Measurements from ENCODE around the gene FAM50A.
A peak's percentile ranks its signal among the peaks of the same experiment; 100 is the strongest.
"Not testable (repeated sequence)": the region's sequence is repeated elsewhere in the genome, so short reads cannot be mapped to it uniquely, and the experiment has no call there.

Gene FAM50A, protein sequence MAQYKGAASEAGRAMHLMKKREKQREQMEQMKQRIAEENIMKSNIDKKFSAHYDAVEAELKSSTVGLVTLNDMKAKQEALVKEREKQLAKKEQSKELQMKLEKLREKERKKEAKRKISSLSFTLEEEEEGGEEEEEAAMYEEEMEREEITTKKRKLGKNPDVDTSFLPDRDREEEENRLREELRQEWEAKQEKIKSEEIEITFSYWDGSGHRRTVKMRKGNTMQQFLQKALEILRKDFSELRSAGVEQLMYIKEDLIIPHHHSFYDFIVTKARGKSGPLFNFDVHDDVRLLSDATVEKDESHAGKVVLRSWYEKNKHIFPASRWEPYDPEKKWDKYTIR

DNA sequence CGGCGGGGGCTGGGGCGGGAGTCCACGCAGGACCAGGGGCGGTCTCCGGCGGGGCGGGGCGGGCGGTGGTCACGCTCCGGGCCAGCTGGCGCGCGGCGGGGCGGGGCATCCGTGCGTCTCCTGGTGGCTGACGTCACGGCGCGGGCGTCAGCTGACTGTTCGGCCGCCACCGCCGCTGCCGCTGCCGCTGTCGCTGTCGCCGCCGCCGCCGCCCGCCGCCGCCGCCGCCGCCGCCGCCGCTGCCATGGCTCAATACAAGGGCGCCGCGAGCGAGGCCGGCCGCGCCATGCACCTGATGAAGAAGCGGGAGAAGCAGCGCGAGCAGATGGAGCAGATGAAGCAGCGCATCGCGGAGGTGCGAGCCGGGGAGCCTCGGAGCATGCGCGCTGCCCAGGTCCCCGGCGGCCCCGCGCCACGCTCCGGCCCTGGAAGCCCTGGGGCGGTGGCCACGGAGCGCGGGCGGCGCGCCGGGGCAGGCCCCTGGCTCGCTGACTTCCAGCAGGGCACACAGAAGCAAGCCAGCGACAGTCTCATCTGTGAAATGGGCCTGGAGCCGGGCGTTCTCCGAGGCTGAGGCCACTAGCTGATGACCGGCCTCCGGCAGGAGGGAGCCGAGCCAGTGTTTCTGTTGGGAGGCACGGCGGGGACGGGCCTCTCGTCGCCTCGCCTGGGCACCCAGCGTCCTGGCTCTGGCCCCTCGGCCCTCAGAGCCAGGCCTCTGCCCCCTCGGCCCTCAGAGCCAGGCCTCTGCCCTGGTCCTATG lies at the start of gene FAM50A:
Gene FAM50A, plus strand, starts transcription at position 150 of the 763 bp plus-strand sequence. Its CDS starts 95 bp downstream, at position 245.
- peaks cover 10% of the 10 kb centered on the region for H3K4me1 ChIP-seq (ENCODE audit: insufficient read depth, low read length)
- peak within 1 kb of the TSS; percentile 41 to 47 for H3K4me3 ChIP-seq (ENCODE audit: low read depth in 1 of 2, low read length in 2 of 2)
- peaks cover 0 to 5% of the 10 kb centered on the region in 2 donors for H3K27me3 ChIP-seq (ENCODE audit: control insufficient read depth in 1 of 2, insufficient read depth in 2 of 2, low read length in 2 of 2)
- no peaks in the 10 kb centered on the region for H3K9me3 ChIP-seq (ENCODE audit: low read length)
- H3K36me3 ChIP-seq (ENCODE audit: insufficient read depth, low read length), result peaks cover 31% of the 10 kb centered on the region
- H3K9ac ChIP-seq (ENCODE audit: low read length), result peak within 1 kb of the TSS; percentile 39
- H3K27ac ChIP-seq (ENCODE audit: low read depth, low read length), result peak within 1 kb of the TSS; percentile 63

DNA sequence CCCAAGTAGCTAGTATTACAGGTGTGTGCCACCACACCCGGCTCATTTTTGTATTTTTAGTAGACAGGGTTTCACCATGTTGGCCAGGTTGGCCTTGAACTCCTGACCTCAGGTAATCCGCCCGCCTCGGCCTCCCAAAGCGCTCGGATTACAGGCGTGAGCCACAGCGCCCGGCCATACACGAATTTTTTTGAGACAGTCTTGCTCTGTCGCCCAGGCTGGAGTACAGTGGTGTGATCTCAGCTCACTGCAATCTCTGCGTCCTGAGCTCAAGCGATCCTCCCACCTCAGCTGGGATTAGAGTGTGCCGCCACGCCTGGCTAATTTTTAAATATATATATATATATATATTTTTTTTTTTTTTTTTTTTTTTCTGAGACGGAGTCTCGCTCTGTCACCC lies 47.6 kb upstream of the FAM50A start:
- H3K9ac ChIP-seq (ENCODE audit: low read length); H3K9me3 ChIP-seq (ENCODE audit: low read length); H3K27ac ChIP-seq (ENCODE audit: low read depth, low read length); H3K27me3 ChIP-seq (ENCODE audit: control insufficient read depth in 1 of 2, insufficient read depth in 2 of 2, low read length in 2 of 2); H3K4me3 ChIP-seq (ENCODE audit: low read depth in 1 of 2, low read length in 2 of 2): not testable (repeated sequence)
- Histone ChIP-seq H3K36me3 (ENCODE audit: insufficient read depth, low read length) (peaks cover 13% of the 10 kb centered on the region), H3K4me1 (ENCODE audit: insufficient read depth, low read length) (peaks cover 13% of the 10 kb centered on the region)

- Histone ChIP-seq H3K9ac (ENCODE audit: low read length) (peak overlapping the region; percentile 42), H3K4me3 (ENCODE audit: low read depth in 1 of 2, low read length in 2 of 2) (peak overlapping the region; percentile 58 to 68), H3K27me3 (ENCODE audit: control insufficient read depth in 1 of 2, insufficient read depth in 2 of 2, low read length in 2 of 2) (peaks cover 0 to 3% of the 10 kb centered on the region in 2 donors), H3K27ac (ENCODE audit: low read depth, low read length) (peak overlapping the region; percentile 90), H3K9me3 (ENCODE audit: low read length) (no peaks in the 10 kb centered on the region), H3K4me1 (ENCODE audit: insufficient read depth, low read length) (peaks cover 13% of the 10 kb centered on the region), H3K36me3 (ENCODE audit: insufficient read depth, low read length) (peaks cover 13% of the 10 kb centered on the region)
These were observed 46.7 kb upstream of the FAM50A start for GRCh38 chrX:154396973-154397887.

DNA sequence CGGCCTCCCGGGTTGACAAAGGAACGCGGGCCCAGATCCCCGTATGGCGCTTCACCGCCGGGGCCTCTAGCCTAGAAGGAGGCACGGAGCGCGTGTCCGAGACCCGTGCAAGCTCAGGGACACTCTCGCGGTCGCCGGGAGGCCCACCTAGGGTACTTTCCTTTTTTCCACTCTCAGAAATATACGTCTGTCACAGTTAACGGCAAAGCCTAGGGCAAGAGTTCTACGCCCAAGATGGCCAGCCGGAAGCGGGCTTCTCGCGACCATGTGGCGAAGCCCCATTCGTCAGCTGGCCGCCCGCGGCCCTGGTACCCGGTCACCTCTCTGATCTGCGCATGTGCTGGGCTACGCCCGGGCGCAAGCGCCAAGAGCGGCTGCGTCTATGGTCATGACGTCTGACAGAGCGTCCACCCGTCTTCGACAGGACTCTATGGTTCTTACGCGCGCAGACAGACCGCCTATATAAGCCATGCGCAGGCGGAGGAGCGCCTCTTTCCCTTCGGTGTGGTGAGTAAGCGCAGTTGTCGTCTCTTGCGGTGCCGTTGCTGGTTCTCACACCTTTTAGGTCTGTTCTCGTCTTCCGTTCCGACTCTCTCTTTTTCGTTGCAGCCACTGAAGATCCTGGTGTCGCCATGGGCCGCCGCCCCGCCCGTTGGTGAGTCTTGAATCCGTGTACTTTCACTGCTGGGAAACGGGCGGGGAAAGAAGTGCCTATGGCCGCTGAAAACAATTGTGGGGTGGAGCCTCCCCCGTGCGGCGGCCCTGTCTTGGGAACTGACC lies 45.9 kb upstream of the FAM50A start, which contains the start of gene RPL10:
Gene RPL10, plus strand, starts transcription at position 490 of the 780 bp plus-strand sequence. Its CDS starts 143 bp downstream, at position 633.
- Histone ChIP-seq H3K36me3 (ENCODE audit: insufficient read depth, low read length) (peaks cover 13% of the 10 kb centered on the region), H3K27ac (ENCODE audit: low read depth, low read length) (peak within 1 kb of the TSS; percentile 90), H3K9ac (ENCODE audit: low read length) (peak within 1 kb of the TSS; percentile 90), H3K4me1 (ENCODE audit: insufficient read depth, low read length) (peaks cover 13% of the 10 kb centered on the region), H3K27me3 (ENCODE audit: control insufficient read depth in 1 of 2, insufficient read depth in 2 of 2, low read length in 2 of 2) (peaks cover 0 to 3% of the 10 kb centered on the region in 2 donors), H3K4me3 (ENCODE audit: low read depth in 1 of 2, low read length in 2 of 2) (peak within 1 kb of the TSS; percentile 76 to 77), H3K9me3 (ENCODE audit: low read length) (no peaks in the 10 kb centered on the region)

DNA sequence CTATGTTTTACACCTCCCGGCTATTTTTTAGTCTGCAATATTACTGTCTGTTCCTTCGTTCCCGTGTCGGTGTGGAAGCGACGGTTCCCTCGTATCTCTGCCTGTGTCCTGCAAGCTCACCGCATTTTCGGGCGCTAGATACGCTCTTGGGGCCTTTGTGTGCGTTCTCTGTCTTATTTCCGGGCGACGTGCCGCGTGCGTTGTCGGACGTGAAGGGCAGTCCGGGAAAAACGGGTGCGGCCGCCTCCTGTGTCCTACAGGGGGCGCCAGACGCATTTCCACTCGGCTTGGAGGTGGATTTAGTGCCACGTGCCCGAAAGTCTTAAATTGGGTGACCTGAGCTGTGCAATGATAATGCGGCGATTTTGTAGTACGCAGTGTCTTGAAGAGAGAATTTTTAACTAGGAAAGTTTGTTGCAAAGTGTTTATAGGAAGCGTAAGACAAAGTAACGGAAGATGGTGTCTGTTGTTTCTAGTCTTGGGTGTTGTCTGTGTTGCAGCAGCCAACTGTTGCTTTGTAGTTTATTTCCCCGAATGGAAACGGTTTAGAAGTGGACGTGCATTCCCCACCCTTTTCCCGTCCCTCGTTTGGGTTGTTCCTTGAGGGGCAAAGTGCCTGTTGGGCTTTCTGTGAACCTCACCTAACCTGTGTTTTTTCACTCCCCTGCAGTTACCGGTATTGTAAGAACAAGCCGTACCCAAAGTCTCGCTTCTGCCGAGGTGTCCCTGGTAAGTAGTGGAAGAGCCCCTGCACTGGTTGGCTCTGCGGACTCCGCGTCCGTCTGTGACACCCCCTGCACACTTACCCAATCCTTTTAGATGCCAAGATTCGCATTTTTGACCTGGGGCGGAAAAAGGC lies 45.0 kb upstream of the FAM50A start:
- Histone ChIP-seq H3K27ac (ENCODE audit: low read depth, low read length) (peak overlapping the region; percentile 86), H3K36me3 (ENCODE audit: insufficient read depth, low read length) (peaks cover 13% of the 10 kb centered on the region), H3K9ac (ENCODE audit: low read length) (peak overlapping the region; percentile 90), H3K27me3 (ENCODE audit: control insufficient read depth in 1 of 2, insufficient read depth in 2 of 2, low read length in 2 of 2) (peaks cover 0 to 3% of the 10 kb centered on the region in 2 donors), H3K9me3 (ENCODE audit: low read length) (no peaks in the 10 kb centered on the region), H3K4me3 (ENCODE audit: low read depth in 1 of 2, low read length in 2 of 2) (peak overlapping the region; percentile 76 to 77), H3K4me1 (ENCODE audit: insufficient read depth, low read length) (peaks cover 13% of the 10 kb centered on the region)

- peak overlapping the region; percentile 76 to 77 for H3K4me3 ChIP-seq (ENCODE audit: low read depth in 1 of 2, low read length in 2 of 2)
- peak overlapping the region; percentile 46 for H3K9ac ChIP-seq (ENCODE audit: low read length)
- H3K27ac ChIP-seq (ENCODE audit: low read depth, low read length), result peak overlapping the region; percentile 86
- H3K36me3 ChIP-seq (ENCODE audit: insufficient read depth, low read length), result peaks cover 13% of the 10 kb centered on the region
- H3K9me3 ChIP-seq (ENCODE audit: low read length), result no peaks in the 10 kb centered on the region
- H3K4me1 ChIP-seq (ENCODE audit: insufficient read depth, low read length), result peaks cover 13% of the 10 kb centered on the region
- peaks cover 0 to 8% of the 10 kb centered on the region in 2 donors for H3K27me3 ChIP-seq (ENCODE audit: control insufficient read depth in 1 of 2, insufficient read depth in 2 of 2, low read length in 2 of 2)
These were observed 44.2 kb upstream of the FAM50A start for GRCh38 chrX:154399527-154400368.

GRCh38 chrX:154400369-154400817 lies 43.5 kb upstream of the FAM50A start:
- not testable (repeated sequence) for H3K4me3 ChIP-seq (ENCODE audit: low read depth in 1 of 2, low read length in 2 of 2); H3K9ac ChIP-seq (ENCODE audit: low read length); H3K9me3 ChIP-seq (ENCODE audit: low read length); H3K27me3 ChIP-seq (ENCODE audit: control insufficient read depth in 1 of 2, insufficient read depth in 2 of 2, low read length in 2 of 2); H3K27ac ChIP-seq (ENCODE audit: low read depth, low read length)
- Histone ChIP-seq H3K36me3 (ENCODE audit: insufficient read depth, low read length) (peaks cover 13% of the 10 kb centered on the region), H3K4me1 (ENCODE audit: insufficient read depth, low read length) (peaks cover 13% of the 10 kb centered on the region)

DNA sequence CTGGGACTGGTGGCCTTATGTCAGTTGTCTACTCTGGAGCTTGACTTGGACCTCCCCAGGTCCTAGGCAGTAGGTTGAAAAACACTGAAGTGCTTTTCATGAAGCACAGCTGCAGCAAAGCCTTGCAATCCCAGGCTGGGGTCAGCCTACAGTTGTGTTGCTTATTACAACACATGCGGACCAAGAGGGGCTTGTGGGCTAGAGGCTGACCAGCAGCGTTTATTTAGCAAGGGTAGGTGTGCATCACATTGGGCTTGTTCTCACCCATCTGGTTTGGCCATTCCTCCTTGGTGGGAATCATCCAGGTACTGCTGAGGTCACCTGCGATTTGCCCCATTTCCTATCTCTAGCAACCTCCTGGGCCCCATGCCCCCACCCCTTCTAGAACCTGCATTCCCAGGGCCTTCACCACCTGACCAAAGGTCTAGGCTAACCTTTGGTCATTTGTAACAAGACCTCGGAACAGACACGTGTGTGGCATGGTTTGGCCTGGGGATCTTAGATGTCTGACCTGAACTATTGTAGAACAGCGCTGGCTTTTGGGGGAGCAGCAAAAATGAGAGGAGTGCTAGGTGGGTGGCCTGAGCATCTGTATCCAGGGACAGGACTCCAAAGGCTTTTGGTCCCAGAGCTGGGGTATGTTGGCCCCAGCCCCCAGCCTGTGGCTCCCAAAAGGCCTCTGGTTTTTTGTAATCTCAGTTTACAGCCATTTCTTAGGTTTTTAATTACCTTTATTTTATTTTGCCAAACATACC lies 42.7 kb upstream of the FAM50A start:
- Histone ChIP-seq H3K9me3 (ENCODE audit: low read length) (no peaks in the 10 kb centered on the region), H3K27ac (ENCODE audit: low read depth, low read length) (no peak overlapping the region), H3K4me3 (ENCODE audit: low read depth in 1 of 2, low read length in 2 of 2) (no peak overlapping the region), H3K36me3 (ENCODE audit: insufficient read depth, low read length) (peaks cover 13% of the 10 kb centered on the region), H3K27me3 (ENCODE audit: control insufficient read depth in 1 of 2, insufficient read depth in 2 of 2, low read length in 2 of 2) (peaks cover 0 to 8% of the 10 kb centered on the region in 2 donors), H3K9ac (ENCODE audit: low read length) (no peak overlapping the region), H3K4me1 (ENCODE audit: insufficient read depth, low read length) (peaks cover 13% of the 10 kb centered on the region)
